GM12878 (cell line): ENCODE measurements around the gene JAGN1. TPM values are rescaled to one million over a fixed set of nuclear protein-coding genes. Genes with fewer than 3 reads are reported as not detected.

Source experiments
- ATAC-seq: fragments of 200-7000 bp; cut with Tn5 transposase; 3 replicates; pipeline ENCODE4 v1.9.1; 2020; ENCODE audit warnings: mild to moderate bottlenecking, moderate library complexity
- BruUV-seq: library from RNA; stranded (reverse); fragments of 400-500 nt; replicated peaks from 2 replicates; lab custom pipeline; 2021; lab: Mats Ljungman, UMichigan
- CTCF ChIA-PET: fragments of 300-600 bp; sonication (Branson Sonifier 250); formaldehyde crosslinking; extraction: SDS; loops from one replicate; lab custom pipeline; 2021; ENCODE audit warnings: inconsistent platforms; lab: Yijun Ruan, JAX
- POLR2A ChIA-PET: fragments of 350-600 bp; formaldehyde crosslinking; extraction: SDS; loops from one replicate; lab custom pipeline; 2021; ENCODE audit warnings: inconsistent platforms; lab: Charles Lee
- RAD21 ChIA-PET: fragments of 300-600 bp; sonication (Branson Sonifier 250); formaldehyde crosslinking; loops from one replicate; lab custom pipeline; 2023; ENCODE audit warnings: antibody characterized with exemption; ENCODE audit not compliant: unreplicated experiment; lab: Charles Lee
- SMC1A ChIA-PET: fragments of 300-600 bp; sonication (Branson Sonifier 250); formaldehyde crosslinking; loops from one replicate; lab custom pipeline; 2023; ENCODE audit not compliant: unreplicated experiment, uncharacterized antibody; lab: Charles Lee
- DNase-seq: peaks from one replicate; pipeline ENCODE4 v3.0.0-alpha.2; 2011; ENCODE audit warnings: low read depth, low spot score
- FAIRE-seq: peaks from 3 replicates; lab custom pipeline; 2011; peaks lifted over from hg19 to GRCh38; lab: Jason Lieb, UNC
- H2AFZ ChIP-seq: 2 replicates; pipeline ENCODE4 v1.6.0; 2011; ENCODE audit warnings: low read depth, low read length, control low read depth; ENCODE audit not compliant: control insufficient read depth
- H3K27ac ChIP-seq: 2 replicates; pipeline ENCODE4 v1.5.1; 2011; ENCODE audit warnings: control low read depth; ENCODE audit not compliant: control insufficient read depth, insufficient read depth
- H3K27me3 ChIP-seq, 2 experiments: replicated peaks in 1 of 2; 2 replicates each; pipeline versions ENCODE4 v1.6.0 to v1.6.1; 2011; ENCODE audit warnings: low read length in 1 of 2; ENCODE audit not compliant: control insufficient read depth in 2 of 2, insufficient read depth in 2 of 2
- H3K36me3 ChIP-seq, 2 experiments: 2 replicates each; pipeline ENCODE4 v1.5.1; 2011; ENCODE audit warnings: low read length in 1 of 2; ENCODE audit not compliant: control insufficient read depth in 2 of 2, insufficient read depth in 2 of 2
- H3K4me1 ChIP-seq: 2 replicates; pipeline ENCODE4 v1.6.1; 2011; ENCODE audit warnings: mild to moderate bottlenecking, low read length, moderate library complexity, mixed read lengths; ENCODE audit not compliant: control insufficient read depth, insufficient read depth
- H3K4me2 ChIP-seq: 2 replicates; pipeline ENCODE4 v1.6.0; 2011; ENCODE audit warnings: control low read depth; ENCODE audit not compliant: control insufficient read depth, insufficient read depth
- H3K4me3 ChIP-seq: fragments of 200-600 bp; sonication (generic); 2 replicates; pipeline ENCODE4 v1.5.1; 2016
- H3K79me2 ChIP-seq: 2 replicates; pipeline ENCODE4 v1.6.0; 2011; ENCODE audit warnings: low read length; ENCODE audit not compliant: control insufficient read depth, insufficient read depth
- H3K9ac ChIP-seq: 2 replicates; pipeline ENCODE4 v1.8.0; 2011; ENCODE audit warnings: low read length, control low read depth, mixed read lengths; ENCODE audit not compliant: control insufficient read depth, insufficient read depth
- H3K9me3 ChIP-seq: replicated peaks from 3 replicates; pipeline ENCODE4 v1.5.1; 2011; ENCODE audit warnings: mild to moderate bottlenecking, low read length; ENCODE audit not compliant: control insufficient read depth, insufficient read depth
- H4K20me1 ChIP-seq: 2 replicates; pipeline ENCODE4 v1.6.0; 2011; ENCODE audit not compliant: control insufficient read depth, insufficient read depth
- KAT2A ChIP-seq: conservative IDR thresholded peaks from 2 replicates; pipeline ENCODE4 v1.6.1; 2011; ENCODE audit warnings: low read depth, low read length; ENCODE audit not compliant: control insufficient read depth
- KDM1A ChIP-seq: fragments of 200-600 bp; sonication (generic); IDR thresholded peaks from 2 replicates; pipeline ENCODE4 v1.6.1; 2016; ENCODE audit warnings: borderline replicate concordance
- WGBS: methylation state at CpG from one replicate; pipeline ENCODE4 v1.1.6; 2016; ENCODE audit warnings: low lambda C conversion rate; ENCODE audit not compliant: insufficient replicate concordance, insufficient coverage; ENCODE audit errors: missing lambda C conversion rate; 5-methylcytosine and 5-hydroxymethylcytosine counted together
- in situ Hi-C: fragments of 300-500 bp; cut with MboI; formaldehyde crosslinking; loops from 9 replicates; pipeline ENCODE4 v1.14.3; 2018; ENCODE audit warnings: mixed read lengths
- intact Hi-C: fragments of 100-400 bp; cut with micrococcal nuclease; formaldehyde crosslinking; loops from one replicate; pipeline ENCODE4 v1.14.2; 2022; ENCODE audit not compliant: unreplicated experiment
- polyA plus RNA-seq, 11 experiments: library from polyadenylated mRNA; depleted of rRNA in 4 of 11; unstranded in 6 of 11; stranded (reverse) in 5 of 11; fragments of >200 nt; fragmentation: Nextera tagmentation in 4 of 11; fragmentation: Illumina TruSeq in 1 of 11; extraction: Ambion mirVana in 4 of 11; extraction: Trizol in 1 of 11; gene quantifications; 1 replicate in 1 of 11; 2 replicates in 10 of 11; pipeline versions ENCODE4 v1.2.1 to v1.2.3, GENCODE V29; 2011 to 2016; ENCODE audit warnings: inconsistent platforms in 2 of 11, missing spikeins in 2 of 11, low read depth in 1 of 11
- total RNA-seq, 4 experiments: library from RNA; depleted of rRNA in 3 of 4; stranded (reverse); fragments of >200 nt in 3 of 4; fragmentation: Illumina TruSeq in 1 of 4; extraction: Trizol in 1 of 4; gene quantifications; 2 replicates each; pipeline versions ENCODE4 v1.2.1 to v1.2.3, GENCODE V29; 2013 to 2021

The JAGN1 gene
- total and polyA plus RNA-seq, 10 of the 15 experiments (the other 5 are each of a cell fraction or from before 2014, with no cell fraction given): 23.3 to 56.0 (median 35.4) TPM

DNA sequence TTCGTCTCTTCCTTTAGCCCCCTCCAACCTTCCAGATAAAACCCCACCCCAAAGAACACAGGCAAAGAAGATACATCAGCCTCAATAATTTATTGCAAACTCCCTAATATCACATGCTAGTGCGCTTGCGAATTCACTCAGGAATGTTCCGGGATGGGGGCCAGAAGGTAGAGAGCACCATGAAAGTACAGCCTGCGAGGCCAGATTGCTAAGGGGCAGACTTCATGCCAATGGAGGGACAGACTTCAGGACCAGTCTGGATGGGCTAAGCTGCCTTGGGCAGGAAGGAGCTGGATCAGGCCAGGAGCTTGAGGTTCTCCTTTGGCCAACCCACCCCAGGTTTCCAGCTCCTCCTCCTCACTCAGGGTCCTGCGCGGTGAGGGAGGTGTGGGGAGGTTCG, 23.8 kb upstream of the JAGN1 start:
- CTCF ChIA-PET: interaction anchor here (0.5 to 0.6 kb wide), 2 partner anchors 35 to 285 kb away, joined by 3 to 4 read pairs; no protein-coding TSS in a partner anchor
- Histone ChIP-seq H3K4me2 (no peak overlapping the region), H2AFZ (no peak overlapping the region), H3K27me3 (peaks cover under 1 to 2% of the 10 kb centered on the region in 2 experiments; a peak in 2 of 4 replicates), H3K79me2 (no peaks in the 10 kb centered on the region), H3K36me3 (no peaks in the 10 kb centered on the region), H4K20me1 (no peaks in the 10 kb centered on the region), H3K27ac (no peak overlapping the region), H3K9ac (no peak overlapping the region), H3K4me1 (no peaks in the 10 kb centered on the region), H3K4me3 (no peak overlapping the region), H3K9me3 (no peaks in the 10 kb centered on the region)
- intact Hi-C loops (no loop called here), in situ Hi-C loops (no loop called here)
- WGBS: 87% methylated on average over 8 of the region's 8 CpGs
- DNase-seq (no peak), ATAC-seq (no peak), FAIRE-seq (no peak)
- no peak for TF ChIP-seq KAT2A
- POLR2A ChIA-PET: no interaction called here
- SMC1A ChIA-PET: no interaction called here
- RAD21 ChIA-PET: interaction anchor here (1.2 kb wide), 1 partner anchor 23 kb away, joined by 5 read pairs; no protein-coding TSS in a partner anchor
- BruUV-seq: no TSS peak

DNA sequence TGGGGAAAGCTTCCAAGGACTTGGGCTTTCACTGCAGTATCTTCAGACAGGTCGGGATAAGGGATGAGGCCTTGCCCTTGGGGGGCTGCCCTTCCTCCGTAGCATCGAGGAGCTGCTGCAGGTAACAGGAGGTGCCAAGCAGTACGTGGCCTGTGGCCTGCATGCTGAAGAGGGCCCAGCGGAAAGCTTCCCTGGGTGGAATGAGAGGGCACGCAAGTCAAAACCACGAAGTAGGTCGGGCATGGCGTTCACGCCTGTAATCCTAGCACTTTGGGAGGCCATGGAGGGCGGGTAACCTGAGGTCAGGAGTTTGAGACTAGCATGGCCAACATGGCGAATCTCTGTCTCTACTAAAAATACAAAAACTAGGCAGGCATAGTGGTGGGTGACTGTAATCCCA, 23.3 kb upstream of the JAGN1 start:
- TF ChIP-seq KDM1A: no peak
- H3K36me3 ChIP-seq: no peaks in the 10 kb centered on the region
- RAD21 ChIA-PET: interaction anchor here (1.2 kb wide), 1 partner anchor 22 kb away, joined by 5 read pairs; no protein-coding TSS in a partner anchor
- no peak overlapping the region for H3K9ac ChIP-seq
- DNase-seq: no peak
- H3K27ac ChIP-seq: no peak overlapping the region
- SMC1A ChIA-PET: no interaction called here
- H3K4me3 ChIP-seq: no peak overlapping the region
- no peak for FAIRE-seq
- no peak overlapping the region for H2AFZ ChIP-seq
- ATAC-seq: no peak
- POLR2A ChIA-PET: no interaction called here
- WGBS: 37% methylated on average over 12 of the region's 12 CpGs
- CTCF ChIA-PET: interaction anchor here (0.6 kb wide), 1 partner anchor 34 kb away, joined by 4 read pairs; no protein-coding TSS in a partner anchor
- H3K4me1 ChIP-seq: no peaks in the 10 kb centered on the region
- intact Hi-C loops: no loop called here
- H4K20me1 ChIP-seq: no peaks in the 10 kb centered on the region
- in situ Hi-C loops: no loop called here
- no peaks in the 10 kb centered on the region for H3K9me3 ChIP-seq
- peaks cover 0 to 2% of the 10 kb centered on the region in 2 experiments; a peak in 1 of 4 replicates for H3K27me3 ChIP-seq
- H3K79me2 ChIP-seq: no peaks in the 10 kb centered on the region
- no TSS peak for BruUV-seq
- no peak overlapping the region for H3K4me2 ChIP-seq
